Spleen (tissue), 11 donors: ENCODE measurements around the gene COL4A1. TPM values are rescaled to one million over a fixed set of nuclear protein-coding genes. Genes with fewer than 3 reads are reported as not detected.

Experiments
- DNase-seq: peaks from one replicate; pipeline ENCODE4 v3.0.0-alpha.2; 2020
- H3K27ac ChIP-seq, 8 donors: fragments of 200-600 bp; sonication (generic) in 7 of 8; 1 replicate in 4 of 8; 2 replicates in 4 of 8; pipeline versions ENCODE4 v1.5.0 to v1.8.0; 2016 to 2021; ENCODE audit warnings: inconsistent platforms in 4 of 8, mild to moderate bottlenecking in 4 of 8, moderate library complexity in 1 of 8
- H3K27me3 ChIP-seq, 7 donors: fragments of 200-600 bp; sonication (generic) in 6 of 7; replicated peaks in 1 of 7; 1 replicate in 4 of 7; 2 replicates in 3 of 7; pipeline versions ENCODE4 v1.5.0 to v1.8.0; 2016 to 2021; ENCODE audit warnings: inconsistent platforms in 3 of 7, mild to moderate bottlenecking in 1 of 7
- H3K36me3 ChIP-seq, 6 donors: fragments of 200-600 bp; sonication (generic) in 5 of 6; 1 replicate in 4 of 6; 2 replicates in 2 of 6; pipeline versions ENCODE4 v1.5.0 to v1.8.0; 2016 to 2021; ENCODE audit warnings: inconsistent platforms in 2 of 6
- H3K4me1 ChIP-seq, 6 donors: fragments of 200-600 bp; sonication (generic) in 5 of 6; 1 replicate in 3 of 6; 2 replicates in 3 of 6; pipeline versions ENCODE4 v1.5.0 to v1.8.0; 2016 to 2021; ENCODE audit warnings: inconsistent platforms in 3 of 6
- H3K4me3 ChIP-seq, 8 donors: fragments of 200-600 bp; sonication (generic) in 7 of 8; 1 replicate in 4 of 8; 2 replicates in 4 of 8; pipeline versions ENCODE4 v1.5.0 to v1.8.0; 2016 to 2021; ENCODE audit warnings: inconsistent platforms in 4 of 8, mild to moderate bottlenecking in 4 of 8, moderate library complexity in 2 of 8
- H3K9me3 ChIP-seq, 8 donors: fragments of 200-600 bp; sonication (generic) in 7 of 8; 1 replicate in 4 of 8; 2 replicates in 4 of 8; pipeline versions ENCODE4 v1.5.0 to v1.8.0; 2016 to 2021; ENCODE audit warnings: inconsistent platforms in 4 of 8
- POLR2A ChIP-seq, 3 donors: fragments of 450-650 bp; IDR thresholded peaks; one replicate each; pipeline ENCODE4 v1.5.1; 2017; ENCODE audit warnings: antibody characterized with exemption in 3 of 3, mild to moderate bottlenecking in 1 of 3
- POLR2AphosphoS5 ChIP-seq, 3 donors: sonication (generic); formaldehyde crosslinking; IDR thresholded peaks; one replicate each; pipeline ENCODE4 v1.5.1; 2017; ENCODE audit warnings: antibody characterized with exemption in 3 of 3
- WGBS, 5 donors: extraction: QIAGEN DNeasy Blood & Tissue Kit in 3 of 5; methylation state at CpG; one replicate each; pipeline versions ENCODE4 v1.1.5 to v1.1.7; 2013 to 2018; 5-methylcytosine and 5-hydroxymethylcytosine counted together
- intact Hi-C: fragments of 100-400 bp; cut with DNase I; formaldehyde crosslinking; loops from one replicate; pipeline ENCODE4 v1.15.0; 2023; ENCODE audit warnings: low total_unique reads
- polyA plus RNA-seq, 3 donors: library from polyadenylated mRNA; stranded (reverse); fragments of 200-250 nt; gene quantifications; one replicate each; pipeline ENCODE4 v1.2.1, GENCODE V29; 2013
- total RNA-seq, 7 donors: library from RNA; depleted of rRNA in 3 of 7; stranded (reverse); fragments of >200 nt in 3 of 7; fragmentation: NEBNext Ultra II Directional in 4 of 7; extraction: Animal tissue kit (Norgen Biotek cat#: 25700) in 4 of 7; gene quantifications; one replicate each; pipeline versions ENCODE4 v1.1.0 to v1.2.1, GENCODE V29; 2016 to 2021
- TF ChIP-seq, protein P1 (sequence below), 11 experiments: fragments of 200-600 bp in 7 of 11; fragments of 450-650 bp in 4 of 11; sonication (generic) in 4 of 11; IDR thresholded peaks in 8 of 11; conservative IDR thresholded peaks in 3 of 11; 1 replicate in 7 of 11; 2 replicates in 4 of 11; pipeline versions ENCODE4 v1.4.0 to v1.8.0; 2016 to 2021; ENCODE audit warnings: antibody characterized with exemption in 11 of 11, inconsistent platforms in 4 of 11, mild to moderate bottlenecking in 1 of 11
- donor health status: healthy with polysubstance abuse.
- donor health status: DM: no; HTN: no; CAD: no; lungs with moderate emphysema.
- donor health status: DM: no; HTN: no; CAD: no.
- donor health status: Bipolar disorder and iron deficiency.
- donor health status: healthy.
- donor health status: DM: no; HTN: no; CAD: no.
- donor health status: DM: yes; HTN: yes; CAD: no.

Gene COL4A1
- total and polyA plus RNA-seq, 10 donors: 37.9 to 959 (median 340) TPM

DNA sequence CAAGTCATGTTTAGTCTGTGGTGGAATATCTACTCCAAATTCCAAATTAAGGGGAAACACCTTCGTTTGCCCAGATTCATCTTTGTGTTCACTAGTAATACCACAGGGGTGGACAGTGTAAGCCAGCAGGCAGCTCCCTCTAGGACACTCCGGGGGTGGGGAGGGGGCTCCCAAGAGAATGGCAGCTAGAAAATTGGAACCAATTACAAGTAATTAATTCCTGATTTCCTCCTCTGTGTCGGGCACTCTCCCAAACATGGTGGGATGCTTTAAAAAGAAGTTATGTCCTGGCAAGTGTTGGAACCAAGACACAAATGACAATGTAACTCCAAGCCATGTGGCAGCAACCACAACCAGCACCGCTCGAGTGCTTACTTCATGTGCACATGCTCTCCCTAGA lies 5.9 kb downstream of the COL4A1 start:
- DNase-seq: no peak
- Histone ChIP-seq H3K36me3 (no peaks in the 10 kb centered on the region), H3K9me3 (no peaks in the 10 kb centered on the region), H3K27ac (peak overlapping the region in 4 of 8 donors; percentile 84 to 87 (median 86)), H3K4me1 (peaks cover 4 to 49% (median 20%) of the 10 kb centered on the region in 6 donors), H3K27me3 (peaks cover 0 to 63% (median 4%) of the 10 kb centered on the region in 7 donors), H3K4me3 (peak overlapping the region in 2 of 8 donors; percentile 0 to 73)
- intact Hi-C loops: loop anchor here (10.0 kb wide), 1 partner anchor 114 kb away; no protein-coding TSS in a partner anchor
- 50 to 67% (median 55%) methylated on average over 5 of the region's 5 CpGs for WGBS, 5 donors
- TF ChIP-seq POLR2A (IDR thresholded peaks at IDR 0.05): no peak
- no peak for TF ChIP-seq POLR2AphosphoS5 (IDR thresholded peaks at IDR 0.05)
- TF ChIP-seq, protein P1, sequence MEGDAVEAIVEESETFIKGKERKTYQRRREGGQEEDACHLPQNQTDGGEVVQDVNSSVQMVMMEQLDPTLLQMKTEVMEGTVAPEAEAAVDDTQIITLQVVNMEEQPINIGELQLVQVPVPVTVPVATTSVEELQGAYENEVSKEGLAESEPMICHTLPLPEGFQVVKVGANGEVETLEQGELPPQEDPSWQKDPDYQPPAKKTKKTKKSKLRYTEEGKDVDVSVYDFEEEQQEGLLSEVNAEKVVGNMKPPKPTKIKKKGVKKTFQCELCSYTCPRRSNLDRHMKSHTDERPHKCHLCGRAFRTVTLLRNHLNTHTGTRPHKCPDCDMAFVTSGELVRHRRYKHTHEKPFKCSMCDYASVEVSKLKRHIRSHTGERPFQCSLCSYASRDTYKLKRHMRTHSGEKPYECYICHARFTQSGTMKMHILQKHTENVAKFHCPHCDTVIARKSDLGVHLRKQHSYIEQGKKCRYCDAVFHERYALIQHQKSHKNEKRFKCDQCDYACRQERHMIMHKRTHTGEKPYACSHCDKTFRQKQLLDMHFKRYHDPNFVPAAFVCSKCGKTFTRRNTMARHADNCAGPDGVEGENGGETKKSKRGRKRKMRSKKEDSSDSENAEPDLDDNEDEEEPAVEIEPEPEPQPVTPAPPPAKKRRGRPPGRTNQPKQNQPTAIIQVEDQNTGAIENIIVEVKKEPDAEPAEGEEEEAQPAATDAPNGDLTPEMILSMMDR (IDR thresholded peaks at IDR 0.05 in 8 of 11, conservative IDR thresholded peaks at IDR 0.05 in 3 of 11): no peak

DNA sequence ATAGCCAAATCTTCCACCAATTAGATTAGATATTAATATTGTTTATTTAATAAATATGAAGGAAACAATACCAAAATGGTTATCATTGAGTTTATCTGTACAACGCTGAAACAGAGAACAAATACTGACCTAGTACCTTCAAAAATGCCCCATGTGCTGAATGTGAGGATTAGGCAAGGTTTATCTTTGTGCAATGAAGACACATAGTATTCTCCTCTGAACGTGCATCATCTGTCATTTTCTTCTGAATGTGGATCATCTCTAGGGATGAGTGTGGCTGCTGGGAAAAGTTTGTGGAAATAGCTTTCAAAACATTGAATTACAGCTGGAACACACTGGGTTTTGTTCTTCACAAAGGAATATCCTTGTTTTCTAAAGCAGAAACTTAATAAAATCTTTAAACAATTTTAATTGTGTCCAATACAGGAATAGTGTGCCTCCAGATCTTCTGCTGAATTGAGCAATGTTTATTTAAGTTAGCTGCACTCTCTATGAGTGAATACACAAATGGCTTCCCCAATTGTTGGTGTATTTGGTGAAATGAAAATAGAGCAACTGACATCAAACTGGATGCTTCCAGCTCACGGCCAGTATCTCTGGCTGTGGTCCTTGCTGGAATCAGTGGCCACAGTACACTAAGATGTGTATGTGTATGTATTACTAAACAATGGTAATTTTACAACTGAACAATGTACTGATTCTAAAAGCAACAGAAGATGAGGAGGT lies 6.7 kb downstream of the COL4A1 start:
- 62 to 77% (median 73%) methylated on average over 3 of the region's 3 CpGs for WGBS, 5 donors
- H3K36me3 ChIP-seq: no peaks in the 10 kb centered on the region
- no peak for DNase-seq
- intact Hi-C loops: loop anchor here (10.0 kb wide), 1 partner anchor 115 kb away; no protein-coding TSS in a partner anchor
- H3K27me3 ChIP-seq: peaks cover 0 to 55% (median 2%) of the 10 kb centered on the region in 7 donors
- H3K27ac ChIP-seq: peak overlapping the region in 3 of 8 donors; percentile 84 to 87 (median 86)
- H3K4me3 ChIP-seq: no peak overlapping the region
- TF ChIP-seq, protein P1 (IDR thresholded peaks at IDR 0.05 in 8 of 11, conservative IDR thresholded peaks at IDR 0.05 in 3 of 11): no peak
- TF ChIP-seq POLR2A (IDR thresholded peaks at IDR 0.05): no peak
- TF ChIP-seq POLR2AphosphoS5 (IDR thresholded peaks at IDR 0.05): no peak
- peaks cover 4 to 45% (median 24%) of the 10 kb centered on the region in 6 donors for H3K4me1 ChIP-seq
- H3K9me3 ChIP-seq: no peaks in the 10 kb centered on the region

DNA sequence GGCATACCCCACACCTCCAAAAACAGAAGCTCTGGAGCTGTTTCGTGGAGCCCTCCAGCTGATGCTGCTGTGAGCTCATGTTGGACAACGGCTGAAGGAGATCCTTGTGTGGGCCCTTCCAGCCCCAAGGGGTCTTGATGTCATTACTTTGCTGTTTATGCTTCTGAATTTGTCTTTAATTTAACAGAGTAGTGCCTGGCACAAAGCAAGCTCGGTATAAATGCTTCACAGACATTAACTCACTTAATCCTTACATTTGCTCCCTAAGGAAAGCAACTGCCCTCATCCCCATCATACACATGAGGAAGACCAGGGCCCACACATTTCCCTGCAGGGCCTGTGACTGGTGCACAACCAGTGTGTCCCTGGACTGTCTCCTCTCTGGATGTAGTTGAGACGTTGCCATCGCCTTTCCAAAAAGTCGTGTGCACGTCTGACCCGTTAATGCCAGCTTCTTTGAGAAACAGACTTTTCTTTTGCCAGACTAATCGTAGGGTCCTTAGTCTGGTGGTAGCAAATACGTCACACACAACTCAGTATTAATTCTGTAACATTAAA lies 7.6 kb downstream of the COL4A1 start:
- intact Hi-C loops: no loop called here
- DNase-seq: no peak
- Histone ChIP-seq H3K27me3 (peaks cover 0 to 46% (median 0%) of the 10 kb centered on the region in 7 donors), H3K36me3 (no peaks in the 10 kb centered on the region), H3K4me3 (peak overlapping the region in 2 of 8 donors; percentile 12 to 40), H3K4me1 (peaks cover 4 to 51% (median 26%) of the 10 kb centered on the region in 6 donors), H3K27ac (peak overlapping the region; percentile 8 to 84 (median 80)), H3K9me3 (no peaks in the 10 kb centered on the region)
- TF ChIP-seq POLR2AphosphoS5 (IDR thresholded peaks at IDR 0.05) (no peak), POLR2A (IDR thresholded peaks at IDR 0.05) (no peak)
- TF ChIP-seq, protein P1 (IDR thresholded peaks at IDR 0.05 in 8 of 11, conservative IDR thresholded peaks at IDR 0.05 in 3 of 11): no peak
- WGBS, 5 donors: 54 to 68% (median 61%) methylated on average over 10 of the region's 10 CpGs
